Lung (tissue), 12 donors: ENCODE measurements around the gene ADCY5. TPM values are rescaled to one million over a fixed set of nuclear protein-coding genes. Genes with fewer than 3 reads are reported as not detected.

Experiments
- ATAC-seq: fragments of 200-7000 bp; cut with Tn5 transposase; one replicate; pipeline ENCODE4 v1.9.1; 2020; ENCODE audit warnings: moderate number of reproducible peaks; ENCODE audit not compliant: insufficient read depth, low FRiP score
- DNase-seq, 3 donors: peaks; one replicate each; pipeline ENCODE4 v3.0.0-alpha.2; 2013 to 2017
- H3K27ac ChIP-seq, 2 donors: one replicate each; pipeline ENCODE4 v1.5.1; 2013; ENCODE audit warnings: mild to moderate bottlenecking in 2 of 2, moderate library complexity in 2 of 2, control low read depth in 1 of 2, inconsistent platforms in 1 of 2, low read depth in 1 of 2, low read length in 1 of 2
- H3K27me3 ChIP-seq, 3 donors: one replicate each; pipeline ENCODE4 v1.5.1; 2013; ENCODE audit warnings: low read length in 2 of 3; ENCODE audit not compliant: control insufficient read depth in 3 of 3, insufficient read depth in 3 of 3
- H3K36me3 ChIP-seq, 4 donors: one replicate each; pipeline ENCODE4 v1.5.1; 2013; ENCODE audit warnings: low read length in 4 of 4, mild to moderate bottlenecking in 1 of 4, moderate library complexity in 1 of 4; ENCODE audit not compliant: control insufficient read depth in 4 of 4, insufficient read depth in 4 of 4
- H3K4me1 ChIP-seq, 5 donors: one replicate each; pipeline ENCODE4 v1.5.1; 2013; ENCODE audit warnings: low read length in 5 of 5, mild to moderate bottlenecking in 2 of 5, moderate library complexity in 1 of 5; ENCODE audit not compliant: control insufficient read depth in 5 of 5, insufficient read depth in 5 of 5
- H3K4me3 ChIP-seq: one replicate; pipeline ENCODE4 v1.5.1; 2013; ENCODE audit warnings: mild to moderate bottlenecking, control low read depth, moderate library complexity
- H3K9ac ChIP-seq, 2 donors: one replicate each; pipeline ENCODE4 v1.5.1; 2013; ENCODE audit warnings: low read length in 2 of 2, control low read depth in 1 of 2; ENCODE audit not compliant: insufficient read depth in 1 of 2
- H3K9me3 ChIP-seq, 4 donors: one replicate each; pipeline ENCODE4 v1.5.1; 2013; ENCODE audit warnings: low read length in 3 of 4, mild to moderate bottlenecking in 1 of 4, moderate library complexity in 1 of 4; ENCODE audit not compliant: control insufficient read depth in 4 of 4, insufficient read depth in 3 of 4
- CTCF ChIP-seq: IDR thresholded peaks from 2 replicates; pipeline ENCODE4 v1.5.1; 2012; ENCODE audit warnings: mild to moderate bottlenecking; ENCODE audit errors: control extremely low read depth, extremely low read depth
- WGBS, 2 donors: extraction: QIAGEN DNeasy Blood & Tissue Kit; methylation state at CpG; one replicate each; pipeline ENCODE4 v1.1.7; 2013; 5-methylcytosine and 5-hydroxymethylcytosine counted together
- polyA plus RNA-seq, 2 donors: library from polyadenylated mRNA; stranded (reverse); fragments of 200-250 nt; gene quantifications; one replicate each; pipeline ENCODE4 v1.2.1, GENCODE V29; 2013
- total RNA-seq, 2 donors: library from RNA; depleted of rRNA in 1 of 2; stranded (reverse); fragments of >200 nt in 1 of 2; gene quantifications; one replicate each; pipeline ENCODE4 v1.2.1, GENCODE V29; 2014 to 2021
- donor health status: control.
- donor health status: control.
- donor health status: Bipolar disorder and iron deficiency.
- donor health status: healthy.
- donor health status: DM: yes; HTN: yes; CAD: no.

Gene ADCY5
- total and polyA plus RNA-seq, 4 donors = 1.2 to 8.4 (median 2.4) TPM

GRCh38 chr3:123351501-123351900 lies 97.4 kb downstream of the ADCY5 start:
- Histone ChIP-seq H3K27me3 (no peaks in the 10 kb centered on the region), H3K36me3 (no peaks in the 10 kb centered on the region), H3K4me1 (peaks cover 0 to 9% (median 0%) of the 10 kb centered on the region in 5 donors), H3K9me3 (no peaks in the 10 kb centered on the region), H3K4me3 (no peak overlapping the region), H3K27ac (no peak overlapping the region), H3K9ac (no peak overlapping the region)
- WGBS, 2 donors = 84 to 89% methylated on average over 4 of the region's 4 CpGs
- TF ChIP-seq CTCF = no peak
- no peak for ATAC-seq
- no peak for DNase-seq

- Histone ChIP-seq H3K4me1 (peaks cover 0 to 13% (median 0%) of the 10 kb centered on the region in 5 donors), H3K9me3 (no peaks in the 10 kb centered on the region), H3K36me3 (no peaks in the 10 kb centered on the region), H3K4me3 (no peak overlapping the region), H3K27ac (no peak overlapping the region), H3K27me3 (no peaks in the 10 kb centered on the region), H3K9ac (no peak overlapping the region)
- WGBS, 2 donors = 84 to 89% methylated on average over 6 of the region's 6 CpGs
- no peak for ATAC-seq
- TF ChIP-seq CTCF = no peak
- no peak for DNase-seq
Measured at GRCh38 chr3:123350971-123351370, 97.9 kb downstream of the ADCY5 start.

GRCh38 chr3:123349566-123350435 lies 99.1 kb downstream of the ADCY5 start:
- H3K9ac ChIP-seq = no peak overlapping the region
- H3K9me3 ChIP-seq = no peaks in the 10 kb centered on the region
- WGBS, 2 donors = 78 to 79% methylated on average over 15 of the region's 15 CpGs
- H3K4me3 ChIP-seq = no peak overlapping the region
- H3K27me3 ChIP-seq = no peaks in the 10 kb centered on the region
- peaks cover 0 to 13% (median 0%) of the 10 kb centered on the region in 5 donors for H3K4me1 ChIP-seq
- H3K27ac ChIP-seq = no peak overlapping the region
- TF ChIP-seq CTCF = no peak
- ATAC-seq (no peak), DNase-seq (no peak)
- H3K36me3 ChIP-seq = no peaks in the 10 kb centered on the region

- DNase-seq = no peak
- no peak for ATAC-seq
Measured at GRCh38 chr3:123349201-123349535, 99.7 kb downstream of the ADCY5 start.

More at GRCh38 chr3:123349201-123349535, 99.7 kb downstream of the ADCY5 start:
- no peak for TF ChIP-seq CTCF
- Histone ChIP-seq H3K27me3 (no peaks in the 10 kb centered on the region), H3K9me3 (no peaks in the 10 kb centered on the region), H3K27ac (no peak overlapping the region), H3K4me3 (no peak overlapping the region), H3K36me3 (no peaks in the 10 kb centered on the region), H3K4me1 (peaks cover 0 to 13% (median 3%) of the 10 kb centered on the region in 5 donors), H3K9ac (no peak overlapping the region)
- 74% methylated on average over 9 of the region's 9 CpGs for WGBS, 2 donors
